ENCODE results near the gene CDH18.
"Not testable (repeated sequence)": the region's sequence is repeated elsewhere in the genome, so short reads cannot be mapped to it uniquely, and the experiment has no call there.

DNA sequence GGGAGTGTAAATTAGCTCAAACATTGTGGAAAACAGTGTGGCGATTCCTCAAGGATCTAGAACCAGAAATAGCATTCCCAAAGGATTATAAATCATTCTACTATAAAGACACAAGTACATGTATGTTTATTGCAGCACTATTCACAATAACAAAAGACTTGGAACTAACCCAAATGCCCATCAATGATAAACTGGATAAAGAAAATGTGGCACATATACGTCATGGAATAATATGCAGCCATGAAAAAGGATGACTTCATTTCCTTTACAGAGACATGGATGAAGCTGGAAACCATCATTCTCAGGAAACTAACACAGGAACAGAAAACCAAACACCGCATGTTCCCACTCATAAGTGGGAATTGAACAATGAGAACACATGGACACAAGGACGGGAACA, 175.3 kb downstream of the CDH18 start:
- TF ChIP-seq POLR2A (IDR thresholded peaks at IDR 0.05): not testable (repeated sequence)
- TF ChIP-seq, protein P1, sequence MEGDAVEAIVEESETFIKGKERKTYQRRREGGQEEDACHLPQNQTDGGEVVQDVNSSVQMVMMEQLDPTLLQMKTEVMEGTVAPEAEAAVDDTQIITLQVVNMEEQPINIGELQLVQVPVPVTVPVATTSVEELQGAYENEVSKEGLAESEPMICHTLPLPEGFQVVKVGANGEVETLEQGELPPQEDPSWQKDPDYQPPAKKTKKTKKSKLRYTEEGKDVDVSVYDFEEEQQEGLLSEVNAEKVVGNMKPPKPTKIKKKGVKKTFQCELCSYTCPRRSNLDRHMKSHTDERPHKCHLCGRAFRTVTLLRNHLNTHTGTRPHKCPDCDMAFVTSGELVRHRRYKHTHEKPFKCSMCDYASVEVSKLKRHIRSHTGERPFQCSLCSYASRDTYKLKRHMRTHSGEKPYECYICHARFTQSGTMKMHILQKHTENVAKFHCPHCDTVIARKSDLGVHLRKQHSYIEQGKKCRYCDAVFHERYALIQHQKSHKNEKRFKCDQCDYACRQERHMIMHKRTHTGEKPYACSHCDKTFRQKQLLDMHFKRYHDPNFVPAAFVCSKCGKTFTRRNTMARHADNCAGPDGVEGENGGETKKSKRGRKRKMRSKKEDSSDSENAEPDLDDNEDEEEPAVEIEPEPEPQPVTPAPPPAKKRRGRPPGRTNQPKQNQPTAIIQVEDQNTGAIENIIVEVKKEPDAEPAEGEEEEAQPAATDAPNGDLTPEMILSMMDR (IDR thresholded peaks at IDR 0.05): not testable (repeated sequence)

All from body of pancreas (tissue), 4 donors.